Fibroblast of the conjunctiva (primary cell): ENCODE results near the gene AP2M1.
"Not testable (repeated sequence)": the region's sequence is repeated elsewhere in the genome, so short reads cannot be mapped to it uniquely, and the experiment has no call there.

ENCODE experiments used
- DNase-seq: peaks from one replicate; pipeline ENCODE4 v3.0.0-alpha.2; 2010; ENCODE audit warnings: low read depth

The AP2M1 gene

GRCh38 chr3:184157206-184157605 lies 17.4 kb upstream of the AP2M1 start:
- no peak for DNase-seq

DNA sequence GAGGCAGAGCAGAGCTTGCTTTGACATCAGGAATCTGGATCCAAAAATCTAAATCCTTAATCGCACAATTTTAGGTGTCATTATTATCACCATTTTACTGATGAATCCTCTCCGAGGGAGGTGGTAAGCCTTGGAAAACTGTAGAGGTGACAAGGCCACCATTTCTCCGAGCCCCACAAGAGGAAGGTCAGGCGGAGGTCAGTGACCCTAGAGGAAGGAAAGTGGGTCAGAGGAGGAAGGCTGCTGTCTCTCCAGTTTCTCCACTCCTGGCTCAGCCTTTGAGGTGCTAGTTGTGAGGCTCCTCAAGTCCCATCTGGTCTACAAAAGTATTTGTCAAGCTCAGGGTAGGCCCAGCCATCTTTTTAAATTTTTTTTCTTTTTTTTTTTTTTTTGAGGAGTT lies 16.3 kb upstream of the AP2M1 start:
- DNase-seq: no peak

DNA sequence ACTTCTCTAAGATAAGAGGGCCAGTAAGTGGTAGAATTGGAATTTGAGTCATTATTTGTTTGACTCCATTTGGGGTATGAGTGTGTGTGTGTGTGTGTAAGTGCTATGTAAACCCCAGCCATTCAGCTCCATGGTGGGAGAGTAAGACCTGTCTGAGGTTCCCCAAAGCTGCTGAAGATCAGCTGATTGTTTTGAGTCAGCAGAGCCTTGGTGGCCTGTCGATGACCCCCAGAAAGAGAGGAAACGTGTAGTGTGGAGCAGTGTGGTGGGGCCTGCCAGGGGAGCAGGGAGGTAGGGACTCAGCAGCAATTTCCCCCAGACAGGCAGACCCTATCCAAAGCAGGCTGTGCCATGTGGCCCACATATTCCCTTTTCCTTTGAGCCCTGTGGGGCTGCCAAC lies 14.2 kb upstream of the AP2M1 start:
- DNase-seq: no peak

DNA sequence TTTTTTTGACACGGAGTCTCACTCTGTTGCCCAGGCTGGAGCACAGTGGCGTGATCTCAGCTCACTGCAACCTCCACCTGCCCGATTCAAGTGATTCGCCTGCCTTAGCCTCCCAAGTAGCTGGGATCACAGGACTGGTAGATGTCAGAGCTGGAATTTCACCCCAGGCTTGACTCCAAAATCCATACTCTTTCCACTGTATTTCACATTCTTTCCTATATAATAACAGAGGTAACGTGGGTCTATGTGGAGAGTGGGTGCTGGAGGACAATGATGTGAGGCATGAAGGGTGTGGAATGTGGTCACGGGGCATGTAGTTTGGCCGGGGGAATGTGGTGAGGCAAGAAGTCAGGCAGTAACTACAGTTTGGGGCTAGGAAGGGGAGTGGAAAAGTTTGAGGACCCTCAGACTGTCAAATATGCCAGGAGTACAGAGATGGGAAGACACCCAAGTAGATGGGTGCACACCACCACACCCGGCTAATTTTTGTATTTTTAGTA lies 12.0 kb upstream of the AP2M1 start:
- DNase-seq: not testable (repeated sequence)

GRCh38 chr3:184164648-184165330 lies 9.9 kb upstream of the AP2M1 start:
- DNase-seq: no peak

DNA sequence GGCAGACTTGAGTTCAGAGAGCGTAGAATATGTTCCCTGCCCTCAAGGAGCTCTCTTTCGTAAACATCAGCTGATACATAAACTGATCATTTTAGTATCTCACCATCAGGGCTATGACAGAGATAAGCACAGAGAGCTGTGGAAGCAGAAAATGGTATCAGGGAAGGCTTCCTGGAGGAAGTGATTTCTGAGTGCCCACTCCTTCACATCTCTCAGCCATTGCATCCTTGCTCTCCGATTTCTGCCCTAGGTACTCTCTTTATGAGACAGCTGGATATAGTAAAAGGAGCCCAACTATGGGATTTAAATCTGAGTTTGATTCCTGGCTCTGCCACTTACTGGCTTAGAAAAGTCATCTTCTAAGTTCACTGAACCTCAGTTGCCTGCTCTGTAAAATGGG lies 9.1 kb upstream of the AP2M1 start:
- DNase-seq: no peak

GRCh38 chr3:184166671-184167070 lies 8.0 kb upstream of the AP2M1 start:
- DNase-seq: no peak

DNA sequence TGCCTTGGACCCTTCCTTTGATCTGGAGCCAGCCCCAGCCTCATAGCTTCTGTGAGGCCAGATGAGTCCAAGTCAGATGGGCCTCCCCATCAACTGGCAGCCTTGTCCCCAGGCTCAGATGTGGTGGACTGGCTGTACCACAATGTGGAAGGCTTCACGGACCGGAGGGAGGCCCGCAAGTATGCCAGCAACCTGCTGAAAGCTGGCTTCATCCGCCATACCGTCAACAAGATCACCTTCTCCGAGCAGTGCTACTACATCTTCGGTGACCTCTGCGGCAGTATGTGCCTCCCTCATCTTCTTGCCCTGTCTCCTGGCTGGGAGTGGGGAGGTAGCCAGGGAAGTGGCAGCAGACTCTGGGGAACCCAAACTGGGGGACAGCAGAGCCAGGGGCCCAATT lies 6.9 kb upstream of the AP2M1 start:
- DNase-seq: no peak

- no peak for DNase-seq
Observed at GRCh38 chr3:184168363-184169120, 6.1 kb upstream of the AP2M1 start.

GRCh38 chr3:184169896-184170875 lies 4.5 kb upstream of the AP2M1 start:
- no peak for DNase-seq

DNA sequence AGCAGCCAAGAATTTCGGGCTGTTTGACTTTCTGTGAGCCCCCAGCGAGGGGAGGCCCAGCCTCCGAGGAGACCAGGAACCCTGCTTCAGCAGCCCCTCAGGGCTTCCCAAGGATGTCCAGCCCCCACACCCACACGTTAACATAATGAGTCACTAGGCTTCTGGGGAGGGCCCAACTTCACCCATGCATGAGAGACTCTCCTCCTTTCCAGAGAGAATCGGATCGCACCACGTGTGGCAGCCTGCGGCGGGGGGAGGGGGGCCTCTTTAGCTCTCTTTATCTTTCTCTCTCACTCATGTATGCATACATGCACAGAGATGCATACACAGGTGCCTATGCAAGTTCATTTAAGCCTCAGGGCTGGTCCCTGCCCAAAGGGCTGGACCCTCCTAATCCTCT lies 3.1 kb upstream of the AP2M1 start:
- DNase-seq: no peak

- no peak for DNase-seq
Observed at GRCh38 chr3:184172681-184173373, 1.8 kb upstream of the AP2M1 start.

DNA sequence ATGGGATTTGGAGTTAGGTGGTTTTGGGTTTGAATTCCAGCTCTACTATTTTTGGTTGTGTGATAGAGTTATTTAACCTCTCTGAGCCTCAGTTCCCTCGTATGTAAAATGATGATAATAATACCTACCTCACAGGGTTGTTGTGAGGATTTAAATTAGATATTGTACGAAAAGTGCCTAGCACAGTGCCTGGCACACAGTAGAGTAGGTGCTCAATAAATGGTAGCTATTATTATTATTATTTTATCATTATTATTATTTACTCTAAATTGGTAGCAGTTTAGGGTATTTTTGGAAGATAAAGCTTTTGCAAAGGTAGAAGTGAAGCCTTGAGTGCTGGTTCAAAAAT lies 1.3 kb upstream of the AP2M1 start:
- DNase-seq: no peak

- no peak for DNase-seq
Observed at GRCh38 chr3:184174284-184174645, 390 bp upstream of the AP2M1 start.

GRCh38 chr3:184175506-184175905 lies 851 bp downstream of the AP2M1 start:
- no peak for DNase-seq

DNA sequence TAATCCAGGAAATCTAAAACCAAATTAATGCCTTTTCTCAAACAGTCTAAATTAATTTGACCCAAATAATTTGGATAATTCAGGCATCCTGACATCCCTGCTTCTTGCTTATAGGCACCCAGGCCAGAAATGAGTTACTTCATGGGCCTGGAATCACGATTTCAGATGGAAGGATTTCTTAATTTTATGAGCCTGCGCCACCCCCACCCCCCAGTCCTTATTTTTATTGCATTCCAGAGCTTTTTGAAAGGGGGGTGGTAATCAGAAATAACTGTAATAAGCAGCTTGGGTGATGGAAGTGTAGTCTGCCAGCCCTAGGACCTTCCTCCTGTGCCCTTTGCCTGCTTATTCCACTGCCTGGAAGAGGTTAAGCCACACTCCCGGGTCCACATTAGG lies 1.3 kb downstream of the AP2M1 start:
- no peak for DNase-seq

DNA sequence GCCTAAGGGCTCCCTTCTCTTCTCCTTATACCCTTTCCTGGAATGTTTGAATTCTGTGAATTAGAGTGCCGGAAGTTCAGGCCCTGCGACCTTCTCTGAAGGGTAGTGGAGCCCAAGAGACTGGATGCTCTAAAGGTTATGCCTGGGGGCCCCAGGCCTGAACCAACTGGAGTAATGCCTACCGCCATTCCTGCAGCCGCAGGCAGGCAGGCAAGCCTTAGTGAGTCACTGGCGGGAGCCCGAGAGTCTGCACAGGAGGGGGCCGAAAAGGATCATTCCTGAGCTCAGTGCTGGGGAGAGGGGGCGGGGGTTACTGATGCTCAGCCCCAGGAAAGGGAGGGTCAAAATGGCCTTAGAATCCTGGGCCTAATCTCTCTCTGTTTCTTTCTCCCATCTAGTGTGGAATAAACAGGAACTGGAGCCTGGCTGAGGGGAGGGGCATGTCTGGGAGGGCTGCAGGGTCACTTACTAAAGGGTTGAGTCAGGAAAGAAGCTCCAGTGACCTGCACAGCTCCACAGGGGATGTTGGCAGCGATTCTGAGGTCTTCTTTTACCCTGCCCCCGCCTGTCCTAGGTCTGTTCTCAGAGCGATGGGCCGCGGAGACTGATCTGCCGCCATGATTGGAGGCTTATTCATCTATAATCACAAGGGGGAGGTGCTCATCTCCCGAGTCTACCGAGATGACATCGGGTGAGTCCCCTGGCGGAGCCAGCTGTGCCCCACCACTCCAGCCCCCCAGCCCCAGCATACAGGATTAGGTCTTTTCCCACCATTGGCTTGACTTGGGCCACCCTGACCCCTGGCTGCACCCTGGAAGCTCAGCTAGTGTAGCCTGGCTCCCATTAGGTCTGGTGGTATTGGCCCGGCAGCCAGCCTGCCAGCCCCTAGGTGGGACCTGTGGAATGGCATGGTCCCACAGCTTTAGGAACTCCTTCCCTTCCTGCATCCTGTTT lies 2.0 kb downstream of the AP2M1 start:
- peak; percentile 90 for DNase-seq

- DNase-seq: no peak
Observed at GRCh38 chr3:184177331-184177731, 2.7 kb downstream of the AP2M1 start.

GRCh38 chr3:184177767-184178306 lies 3.2 kb downstream of the AP2M1 start:
- DNase-seq: no peak

GRCh38 chr3:184178521-184179138 lies 4.0 kb downstream of the AP2M1 start:
- no peak for DNase-seq
